ENCODE data around the gene S1PR3.

DNA sequence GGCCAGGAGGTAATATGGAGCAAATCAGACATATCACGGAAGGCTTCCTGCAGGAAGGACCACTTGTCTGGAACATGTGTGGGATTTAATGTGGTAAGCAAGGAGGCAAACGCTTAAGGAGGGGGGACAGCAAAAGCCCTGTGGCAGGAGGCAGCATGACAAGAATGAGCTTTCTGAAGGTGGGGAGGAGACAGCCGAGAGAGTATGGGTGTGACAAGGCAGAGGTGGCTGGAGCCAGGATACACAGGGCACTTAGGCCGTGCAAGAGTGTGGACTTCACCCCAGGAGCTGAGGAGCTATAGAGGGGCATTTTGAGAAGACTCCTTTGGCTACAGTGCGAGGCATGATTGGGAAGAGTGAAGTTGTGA lies 14.4 kb upstream of the S1PR3 start:
- TF ChIP-seq, protein P1, sequence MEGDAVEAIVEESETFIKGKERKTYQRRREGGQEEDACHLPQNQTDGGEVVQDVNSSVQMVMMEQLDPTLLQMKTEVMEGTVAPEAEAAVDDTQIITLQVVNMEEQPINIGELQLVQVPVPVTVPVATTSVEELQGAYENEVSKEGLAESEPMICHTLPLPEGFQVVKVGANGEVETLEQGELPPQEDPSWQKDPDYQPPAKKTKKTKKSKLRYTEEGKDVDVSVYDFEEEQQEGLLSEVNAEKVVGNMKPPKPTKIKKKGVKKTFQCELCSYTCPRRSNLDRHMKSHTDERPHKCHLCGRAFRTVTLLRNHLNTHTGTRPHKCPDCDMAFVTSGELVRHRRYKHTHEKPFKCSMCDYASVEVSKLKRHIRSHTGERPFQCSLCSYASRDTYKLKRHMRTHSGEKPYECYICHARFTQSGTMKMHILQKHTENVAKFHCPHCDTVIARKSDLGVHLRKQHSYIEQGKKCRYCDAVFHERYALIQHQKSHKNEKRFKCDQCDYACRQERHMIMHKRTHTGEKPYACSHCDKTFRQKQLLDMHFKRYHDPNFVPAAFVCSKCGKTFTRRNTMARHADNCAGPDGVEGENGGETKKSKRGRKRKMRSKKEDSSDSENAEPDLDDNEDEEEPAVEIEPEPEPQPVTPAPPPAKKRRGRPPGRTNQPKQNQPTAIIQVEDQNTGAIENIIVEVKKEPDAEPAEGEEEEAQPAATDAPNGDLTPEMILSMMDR (IDR thresholded peaks at IDR 0.05), result no peak
- TF ChIP-seq ZFX (IDR thresholded peaks at IDR 0.05; ENCODE audit: borderline replicate concordance), result no peak

Data from 22Rv1 (cell line).